Endothelial cell of hepatic sinusoid (primary cell): ENCODE results near the gene STK24.

Source experiments
- in situ Hi-C: cut with HindIII; loops from 2 replicates; pipeline ENCODE4 v1.10.0; 2017; ENCODE audit warnings: low sequenced_read_pairs

STK24 gene

DNA sequence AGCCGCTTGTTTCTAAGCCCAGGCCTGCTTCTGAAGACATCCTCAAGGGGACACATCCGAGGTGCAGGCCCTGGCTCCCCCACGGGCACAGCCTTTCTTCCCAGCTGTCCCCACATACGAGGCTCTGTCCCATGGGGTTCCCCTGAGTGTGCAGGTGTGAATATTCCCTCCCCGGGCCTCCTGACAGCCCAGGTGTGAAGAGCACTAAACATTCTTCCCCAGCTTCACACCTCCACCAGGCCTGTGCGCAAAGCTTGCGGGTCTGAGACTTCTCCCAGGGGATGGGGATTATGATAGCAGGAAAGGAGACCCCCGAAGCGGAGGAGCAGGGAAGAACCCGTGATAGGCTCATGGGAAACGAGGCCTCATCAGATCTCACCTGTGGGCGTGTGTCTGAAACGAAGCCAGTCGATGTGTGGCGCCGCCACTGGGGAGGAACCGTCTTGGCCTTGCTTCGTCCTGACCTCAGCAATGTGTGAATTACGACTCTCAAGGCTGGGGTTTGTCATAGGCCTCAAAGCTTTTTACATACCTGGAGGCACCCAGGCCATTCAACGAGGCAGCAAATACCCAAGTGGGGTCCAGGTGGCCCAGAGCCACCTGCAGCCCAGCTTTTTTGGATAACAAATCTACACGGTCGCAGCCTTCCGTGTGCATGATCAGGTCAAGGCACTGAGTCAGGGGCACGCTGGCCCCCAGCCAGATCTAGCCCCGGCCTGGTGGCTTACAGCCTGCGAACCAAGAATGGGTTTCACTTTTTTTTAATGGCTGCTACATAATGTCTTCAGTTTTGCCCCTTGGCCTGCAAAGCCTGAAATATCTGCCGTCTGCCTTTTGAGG lies 134.3 kb downstream of the STK24 start:
- in situ Hi-C loops = loop anchor here (5.0 kb wide), 1 partner anchor 225 kb away; no protein-coding TSS in a partner anchor

GRCh38 chr13:98441056-98441676 lies 135.7 kb downstream of the STK24 start:
- in situ Hi-C loops = loop anchor here (5.0 kb wide), 1 partner anchor 226 kb away; no protein-coding TSS in a partner anchor

DNA sequence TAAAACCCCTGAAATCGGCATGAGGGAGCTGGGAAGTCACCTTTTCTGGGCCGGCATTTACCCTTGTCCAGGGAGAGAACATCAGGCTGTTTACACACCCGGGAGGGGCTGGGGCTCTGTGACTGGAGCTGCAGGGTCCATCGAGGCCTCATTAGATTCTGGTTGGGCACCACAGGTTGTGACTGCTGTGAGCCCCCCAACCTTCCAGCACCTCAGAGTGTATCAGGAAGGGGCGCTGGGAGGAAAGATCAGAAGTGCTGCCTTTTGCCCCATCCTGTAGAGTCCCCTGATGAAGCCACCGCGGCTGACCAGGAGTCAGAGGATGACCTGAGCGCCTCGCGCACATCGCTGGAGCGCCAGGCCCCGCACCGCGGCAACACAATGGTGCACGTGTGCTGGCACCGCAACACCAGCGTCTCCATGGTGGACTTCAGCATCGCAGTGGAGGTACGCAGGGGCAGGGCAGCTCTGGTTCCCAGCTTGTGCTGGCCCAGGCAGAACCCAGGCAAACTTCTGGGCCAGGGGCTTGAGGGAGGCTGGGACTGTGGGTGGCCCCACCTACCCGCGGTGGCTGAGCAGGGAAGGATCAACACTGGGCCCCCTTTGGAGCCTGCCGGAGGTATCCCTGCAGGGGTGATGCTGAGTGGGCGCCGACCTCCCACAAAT lies 136.4 kb downstream of the STK24 start:
- in situ Hi-C loops = loop anchor here (5.0 kb wide), 1 partner anchor 227 kb away; no protein-coding TSS in a partner anchor

DNA sequence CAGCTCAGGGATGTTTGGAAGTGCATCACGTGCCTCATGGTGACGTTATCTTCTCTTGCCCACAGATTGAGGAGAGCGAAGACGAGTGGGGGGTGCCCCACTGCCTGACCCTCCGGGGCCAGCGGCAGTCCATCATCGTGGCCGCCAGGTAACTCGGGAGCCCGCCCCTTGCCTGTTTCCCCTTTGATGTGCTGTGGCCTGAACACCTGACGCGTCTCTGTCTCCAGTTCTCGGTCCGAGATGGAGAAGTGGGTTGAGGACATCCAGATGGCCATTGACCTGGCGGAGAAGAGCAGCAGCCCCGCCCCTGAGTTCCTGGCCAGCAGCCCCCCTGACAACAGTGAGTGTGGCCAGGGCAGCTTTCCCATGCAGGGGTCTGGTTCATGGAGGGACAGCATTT lies 137.0 kb downstream of the STK24 start:
- in situ Hi-C loops = loop anchor here (5.0 kb wide), 1 partner anchor 227 kb away; no protein-coding TSS in a partner anchor

DNA sequence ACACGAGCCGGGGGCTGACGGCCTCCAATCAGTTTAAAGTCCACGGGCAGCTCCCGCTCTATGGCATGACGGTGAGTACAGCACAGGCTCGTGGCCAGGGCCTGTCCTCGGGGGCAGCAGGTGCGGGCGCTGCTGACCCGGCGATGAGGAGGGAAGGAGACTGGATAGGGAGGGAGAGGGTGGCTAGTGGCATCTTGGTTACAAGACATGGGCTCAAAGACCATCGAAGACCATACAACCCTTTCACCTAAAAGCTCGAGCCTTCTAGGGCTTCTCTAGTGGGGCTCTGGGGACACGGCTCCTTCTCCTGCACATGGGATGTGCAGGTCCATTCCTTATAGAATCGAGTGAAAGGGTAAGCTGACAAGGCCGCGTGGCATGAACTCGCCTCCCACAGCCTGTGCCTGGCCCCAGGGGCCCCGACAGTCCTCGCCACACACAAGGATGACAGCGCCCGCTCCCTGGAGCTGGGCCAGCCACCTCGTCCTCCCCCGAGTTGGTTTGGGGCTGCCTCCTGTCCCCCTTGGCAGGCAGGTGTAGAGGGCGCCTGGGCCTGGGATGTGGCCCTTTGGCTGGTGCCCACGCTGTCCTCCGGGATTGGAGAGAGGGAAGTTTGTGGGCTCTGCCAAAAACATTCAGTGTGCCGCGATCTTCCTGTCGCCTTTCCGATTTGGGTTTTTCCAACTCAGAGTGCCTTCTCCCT lies 137.6 kb downstream of the STK24 start:
- in situ Hi-C loops = no loop called here

- in situ Hi-C loops = no loop called here
These were observed 138.4 kb downstream of the STK24 start for GRCh38 chr13:98438246-98439125.

DNA sequence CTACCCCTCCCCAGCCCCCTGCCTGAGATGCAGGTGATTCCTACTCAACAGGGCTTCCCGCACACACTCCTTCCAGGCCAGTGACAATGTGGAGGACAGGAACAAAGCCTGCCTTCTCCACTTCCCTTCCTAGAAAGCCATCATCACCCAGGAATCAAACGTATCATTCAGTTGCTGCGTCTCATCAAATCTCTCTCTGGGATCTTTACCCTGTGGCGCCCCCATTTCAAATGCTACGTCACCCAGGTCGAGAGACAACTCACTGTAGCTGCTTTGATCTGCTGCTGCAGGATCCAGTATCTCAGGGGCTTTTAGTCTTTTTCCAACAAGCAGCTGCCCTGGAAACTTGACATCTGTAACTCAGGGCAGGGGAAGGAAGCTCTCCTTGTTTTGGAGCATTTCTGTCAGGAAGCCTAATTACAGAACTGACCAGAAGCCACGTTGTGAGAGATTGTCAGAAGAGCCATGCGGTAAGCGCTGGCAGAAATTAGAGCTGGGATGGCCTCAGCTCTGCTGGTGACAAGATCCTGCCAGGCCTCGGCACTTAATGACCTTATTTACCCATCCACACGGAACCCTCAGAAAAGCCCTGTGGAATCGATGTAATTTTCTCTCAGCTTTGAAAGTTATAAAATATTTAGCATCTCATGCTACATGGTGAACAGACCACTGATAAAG lies 140.5 kb downstream of the STK24 start:
- in situ Hi-C loops = no loop called here

- in situ Hi-C loops = no loop called here
These were observed 141.5 kb downstream of the STK24 start for GRCh38 chr13:98435376-98435775.

DNA sequence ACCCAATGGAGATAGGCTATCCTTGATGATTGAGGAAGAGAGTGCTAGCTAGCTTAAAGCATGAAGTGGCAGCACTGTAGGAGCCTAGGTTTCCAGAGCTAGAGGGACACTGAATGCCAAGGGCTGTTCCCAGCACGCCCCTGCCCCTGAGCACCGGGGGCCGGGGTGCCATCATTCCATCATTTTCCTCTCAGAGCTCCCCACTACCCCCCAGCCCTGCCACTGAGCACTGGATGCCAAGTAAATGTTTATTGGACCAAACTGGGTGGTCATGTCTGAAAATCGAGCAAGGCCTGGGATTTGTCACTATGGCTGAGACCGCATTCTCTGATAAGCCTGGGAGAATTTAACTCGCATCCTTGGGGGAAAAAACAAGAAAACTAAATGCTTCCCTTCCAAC lies 142.8 kb downstream of the STK24 start:
- in situ Hi-C loops = no loop called here

DNA sequence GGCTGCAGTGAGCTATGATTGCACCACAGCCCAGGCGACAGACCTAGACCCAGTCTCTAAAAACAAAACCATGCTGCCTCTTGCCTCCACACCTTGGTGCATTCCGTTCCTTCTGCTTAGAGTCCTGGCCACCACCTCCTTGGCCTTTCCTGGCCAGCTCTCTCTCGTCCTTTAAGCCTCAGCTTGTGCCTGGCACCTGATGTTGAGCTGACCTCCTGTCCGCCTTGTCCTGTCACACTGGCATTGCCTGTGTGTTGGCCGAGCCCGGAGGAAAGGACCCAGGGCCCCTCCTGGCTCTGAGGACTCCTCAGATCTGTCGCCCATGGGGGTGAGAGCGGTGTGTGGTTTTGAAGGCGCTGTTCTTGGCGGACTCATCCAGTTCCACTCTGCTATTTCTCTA lies 143.3 kb downstream of the STK24 start:
- in situ Hi-C loops = no loop called here

DNA sequence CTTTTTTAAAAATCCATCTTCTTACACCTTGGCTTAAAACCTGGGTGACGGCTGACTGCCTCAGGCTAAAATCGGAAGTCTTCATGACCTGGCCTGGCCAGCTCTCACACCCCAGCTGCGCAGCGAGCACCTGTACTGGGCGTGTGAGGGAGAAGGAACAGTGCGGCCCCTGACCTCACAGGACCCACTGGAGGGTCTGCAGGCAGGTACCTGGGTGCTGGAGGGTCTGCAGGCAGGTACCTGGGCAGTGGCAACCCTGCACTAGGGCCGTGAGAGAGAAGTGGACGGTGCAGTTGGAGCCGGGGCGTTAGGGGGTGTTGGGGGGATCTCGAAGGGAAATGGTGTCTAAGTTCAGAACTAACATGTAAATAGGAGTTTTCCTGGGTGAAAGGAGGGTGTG lies 144.3 kb downstream of the STK24 start:
- in situ Hi-C loops = no loop called here

DNA sequence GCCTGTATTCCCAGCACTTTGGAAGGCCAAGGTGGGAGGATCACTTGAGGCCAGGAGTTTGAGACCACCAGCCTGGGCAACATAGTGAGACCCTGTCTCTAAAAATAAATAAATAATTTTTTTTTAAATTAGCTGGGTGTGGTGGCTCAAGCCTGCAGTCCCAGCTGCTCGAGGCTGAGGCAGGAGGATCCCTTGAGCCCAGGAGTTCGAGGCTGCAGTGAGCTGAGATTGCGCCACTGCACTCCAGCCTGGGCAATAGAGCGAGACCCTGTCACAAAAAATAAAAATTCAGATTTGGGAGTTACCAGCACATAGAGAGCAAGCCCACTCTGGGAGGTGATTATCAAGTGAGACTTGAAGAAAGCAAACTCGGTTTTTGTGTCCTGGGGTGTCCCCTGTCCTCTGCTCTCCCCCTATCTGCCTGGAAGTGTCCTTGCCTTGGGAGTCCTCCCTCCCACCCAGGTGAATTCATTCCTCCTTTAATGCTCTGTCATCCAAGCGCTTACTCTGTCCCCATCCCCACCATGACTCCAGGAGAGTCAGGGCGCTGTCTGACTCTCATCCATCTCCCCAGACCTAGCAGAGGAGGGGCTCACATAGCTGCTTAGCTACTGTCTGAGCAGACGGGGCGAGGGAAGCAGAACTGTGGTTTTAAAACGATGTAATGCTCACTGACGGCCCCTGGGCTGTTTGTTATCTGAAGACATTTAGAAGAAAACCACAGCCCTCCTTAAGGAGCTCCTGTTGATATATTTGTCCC lies 146.8 kb downstream of the STK24 start:
- in situ Hi-C loops = no loop called here

- in situ Hi-C loops = no loop called here
These were observed 147.4 kb downstream of the STK24 start for GRCh38 chr13:98429531-98429930.

- in situ Hi-C loops = no loop called here
These were observed 147.8 kb downstream of the STK24 start for GRCh38 chr13:98429081-98429480.

DNA sequence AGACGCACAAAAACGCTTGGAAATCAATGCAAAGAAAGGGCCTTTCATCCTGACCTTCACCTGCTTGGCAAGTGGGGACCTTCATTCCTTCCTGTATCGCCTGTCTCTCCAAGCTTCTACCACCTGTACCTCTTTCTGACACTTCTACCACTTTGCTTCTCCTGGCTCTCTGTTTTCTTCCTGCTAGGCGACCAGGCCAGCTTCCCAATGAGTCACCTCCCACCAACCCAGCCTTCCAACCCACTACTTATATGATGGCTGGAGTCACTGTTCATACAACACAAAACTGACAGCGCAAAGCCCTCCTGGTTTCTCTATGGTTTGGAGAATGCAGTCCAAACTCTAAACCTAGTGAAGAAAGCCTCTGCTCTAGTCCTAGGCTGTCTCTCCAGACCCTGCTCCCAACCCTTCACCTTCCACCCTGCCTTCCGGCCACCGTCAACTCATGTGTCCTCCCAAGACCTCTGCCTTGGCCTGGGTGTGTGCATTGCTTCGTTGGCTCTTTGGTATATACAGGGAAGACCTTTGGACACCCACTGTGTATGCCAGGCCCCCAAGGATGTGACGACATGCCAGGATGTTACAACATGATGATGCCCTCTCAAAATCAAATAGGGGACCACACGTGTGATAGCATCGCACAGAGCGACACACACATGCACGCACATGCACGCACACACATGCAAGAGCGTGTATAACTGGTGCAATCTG lies 148.5 kb downstream of the STK24 start:
- in situ Hi-C loops = no loop called here

GRCh38 chr13:98427331-98427995 lies 149.4 kb downstream of the STK24 start:
- in situ Hi-C loops = no loop called here

GRCh38 chr13:98423417-98423816 lies 153.5 kb downstream of the STK24 start:
- in situ Hi-C loops = no loop called here

DNA sequence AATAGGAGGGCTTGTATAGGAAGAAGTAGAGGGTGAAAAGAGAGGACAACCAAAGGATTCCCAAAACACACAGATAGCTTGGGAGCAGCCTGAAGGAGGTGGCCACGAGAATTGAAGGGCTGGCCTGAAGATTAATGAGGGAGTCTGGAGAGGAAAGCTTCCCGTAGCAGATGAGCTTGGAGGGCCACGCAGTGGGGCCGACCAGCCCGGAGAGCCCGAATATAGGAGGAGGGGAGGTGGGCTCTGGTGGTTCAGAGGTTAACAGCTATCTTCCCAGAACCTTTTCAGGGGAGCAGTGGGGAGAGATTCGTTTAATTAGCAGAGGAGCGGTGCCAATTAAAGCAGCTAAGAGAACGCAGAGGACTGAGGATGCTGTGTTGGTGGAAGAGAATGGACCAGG lies 154.9 kb downstream of the STK24 start:
- in situ Hi-C loops = no loop called here
